CD14-positive monocyte (primary cell): ENCODE results near the gene DRP2. TPM values are rescaled to one million over a fixed set of nuclear protein-coding genes. Genes with fewer than 3 reads are reported as not detected.

Experiments used
- DNase-seq, 3 donors: peaks; one replicate each; pipeline ENCODE4 v3.0.0-alpha.2; 2011 to 2022
- H2AFZ ChIP-seq: 2 replicates; pipeline ENCODE4 v1.6.0; 2012; ENCODE audit warnings: mild to moderate bottlenecking, low read depth, low read length, inconsistent platforms; ENCODE audit not compliant: insufficient read depth, poor library complexity, severe bottlenecking
- H3K27ac ChIP-seq, 2 donors: 1 replicate in 1 of 2; 2 replicates in 1 of 2; pipeline ENCODE4 v1.5.1; 2012 to 2013; ENCODE audit warnings: low read length in 2 of 2, control low read depth in 1 of 2, inconsistent platforms in 1 of 2, low read depth in 1 of 2, mild to moderate bottlenecking in 1 of 2
- H3K27me3 ChIP-seq, 2 donors: one replicate each; pipeline versions ENCODE4 v1.6.0 to v1.6.1; 2011 to 2013; ENCODE audit warnings: low read length in 2 of 2; ENCODE audit not compliant: control insufficient read depth in 2 of 2, insufficient read depth in 2 of 2
- H3K36me3 ChIP-seq, 2 donors: replicated peaks in 1 of 2; 1 replicate in 1 of 2; 2 replicates in 1 of 2; pipeline versions ENCODE4 v1.5.1 to v1.6.1; 2012 to 2013; ENCODE audit warnings: low read length in 2 of 2, control low read depth in 1 of 2, inconsistent platforms in 1 of 2, mild to moderate bottlenecking in 1 of 2; ENCODE audit not compliant: insufficient read depth in 2 of 2, control insufficient read depth in 1 of 2
- H3K4me1 ChIP-seq, 2 donors: 1 replicate in 1 of 2; 2 replicates in 1 of 2; pipeline versions ENCODE4 v1.5.1 to v1.6.1; 2012 to 2013; ENCODE audit warnings: low read length in 2 of 2, control low read depth in 1 of 2, inconsistent platforms in 1 of 2, mild to moderate bottlenecking in 1 of 2, moderate library complexity in 1 of 2; ENCODE audit not compliant: insufficient read depth in 2 of 2, control insufficient read depth in 1 of 2
- H3K4me2 ChIP-seq: replicated peaks from 2 replicates; pipeline ENCODE3; 2012; ENCODE audit warnings: low read length, moderate library complexity, mild to moderate bottlenecking; ENCODE audit not compliant: poor library complexity, severe bottlenecking; ENCODE audit errors: extremely low read depth
- H3K4me3 ChIP-seq, 3 experiments: fragments of 200-600 bp in 1 of 3; sonication (generic) in 1 of 3; replicated peaks in 1 of 3; 1 replicate in 2 of 3; 2 replicates in 1 of 3; pipeline ENCODE4 v1.5.1; 2011 to 2013; ENCODE audit warnings: low read length in 3 of 3, mild to moderate bottlenecking in 3 of 3, control low read depth in 2 of 3, low read depth in 2 of 3, inconsistent platforms in 1 of 3, moderate library complexity in 1 of 3
- H3K79me2 ChIP-seq: 2 replicates; pipeline ENCODE4 v1.6.0; 2012; ENCODE audit warnings: mild to moderate bottlenecking, control low read depth, inconsistent platforms, low read length, moderate library complexity; ENCODE audit not compliant: insufficient read depth
- H3K9ac ChIP-seq: 2 replicates; pipeline ENCODE4 v1.6.0; 2017; ENCODE audit warnings: low read length, mild to moderate bottlenecking; ENCODE audit not compliant: insufficient read depth, poor library complexity, severe bottlenecking
- H3K9me3 ChIP-seq, 2 donors: replicated peaks in 1 of 2; 1 replicate in 1 of 2; 2 replicates in 1 of 2; pipeline versions ENCODE4 v1.5.1 to v1.6.1; 2012 to 2013; ENCODE audit warnings: low read length in 2 of 2, control low read depth in 1 of 2; ENCODE audit not compliant: control insufficient read depth in 1 of 2, insufficient read depth in 1 of 2
- H4K20me1 ChIP-seq: 2 replicates; pipeline ENCODE4 v1.6.0; 2012; ENCODE audit warnings: mild to moderate bottlenecking, low read length, control low read depth, moderate library complexity; ENCODE audit not compliant: insufficient read depth
- H3K27ac Mint-ChIP-seq, 7 donors: one replicate each; pipeline ENCODE4 v1.8.0; 2020; ENCODE audit warnings: mild to moderate bottlenecking in 7 of 7, mixed read lengths in 7 of 7, moderate library complexity in 6 of 7, inconsistent platforms in 2 of 7
- H3K27me3 Mint-ChIP-seq, 3 donors: one replicate each; pipeline ENCODE4 v1.8.0; 2021 to 2022; ENCODE audit warnings: low read depth in 3 of 3, mild to moderate bottlenecking in 3 of 3, mixed read lengths in 3 of 3, moderate library complexity in 3 of 3, inconsistent platforms in 1 of 3
- H3K36me3 Mint-ChIP-seq, 2 donors: one replicate each; pipeline ENCODE4 v1.8.0; 2020; ENCODE audit warnings: mixed read lengths in 2 of 2, inconsistent platforms in 1 of 2, mild to moderate bottlenecking in 1 of 2
- H3K4me1 Mint-ChIP-seq: one replicate; pipeline ENCODE4 v1.8.0; 2020; ENCODE audit warnings: mild to moderate bottlenecking, mixed read lengths
- H3K4me3 Mint-ChIP-seq, 2 donors: one replicate each; pipeline ENCODE4 v1.8.0; 2020; ENCODE audit warnings: mild to moderate bottlenecking in 2 of 2, mixed read lengths in 2 of 2, moderate library complexity in 1 of 2
- H3K9me3 Mint-ChIP-seq, 7 donors: one replicate each; pipeline ENCODE4 v1.8.0; 2020 to 2022; ENCODE audit warnings: mixed read lengths in 7 of 7, mild to moderate bottlenecking in 6 of 7, moderate library complexity in 6 of 7, inconsistent platforms in 2 of 7
- WGBS: methylation state at CpG from one replicate; pipeline ENCODE4 v1.1.5; 2013; ENCODE audit warnings: missing lambda C conversion rate; ENCODE audit not compliant: insufficient coverage; 5-methylcytosine and 5-hydroxymethylcytosine counted together
- intact Hi-C, 2 donors: fragments of 100-400 bp; cut with micrococcal nuclease; formaldehyde crosslinking; loops; one replicate each; pipeline versions ENCODE4 v1.15.0 to v1.15.1; 2023
- polyA plus RNA-seq, 3 donors: library from polyadenylated mRNA; depleted of rRNA in 1 of 3; unstranded in 2 of 3; stranded (reverse) in 1 of 3; fragments of 300-500 nt in 2 of 3; fragments of >200 nt in 1 of 3; fragmentation: Illumina TruSeq in 2 of 3; gene quantifications; 1 replicate in 2 of 3; 2 replicates in 1 of 3; pipeline ENCODE4 v1.2.3, GENCODE V29; 2012 to 2021
- TF ChIP-seq, protein P1 (sequence below): fragments of 200-600 bp; IDR thresholded peaks from one replicate; pipeline ENCODE4 v1.8.0; 2022; ENCODE audit warnings: antibody characterized with exemption, mild to moderate bottlenecking

Gene DRP2
- polyA plus RNA-seq, 3 donors: not detected

GRCh38 chrX:101257448-101258258 is 38.1 kb downstream of the DRP2 start:
- intact Hi-C loops: no loop called here
- Histone ChIP-seq H3K4me1 (no peaks in the 10 kb centered on the region), H3K9me3 (no peaks in the 10 kb centered on the region), H3K79me2 (no peaks in the 10 kb centered on the region), H4K20me1 (no peaks in the 10 kb centered on the region), H3K9ac (no peak overlapping the region), H2AFZ (no peak overlapping the region), H3K4me3 (no peak overlapping the region), H3K27ac (no peak overlapping the region), H3K4me2 (no peak overlapping the region), H3K36me3 (no peaks in the 10 kb centered on the region), H3K27me3 (no peaks in the 10 kb centered on the region)
- DNase-seq: no peak
- no peaks in the 10 kb centered on the region for H3K36me3 Mint-ChIP-seq
- no peaks in the 10 kb centered on the region for H3K9me3 Mint-ChIP-seq
- WGBS: no CpG with 5 or more reads among the region's 4 CpGs
- peak overlapping the region in 1 of 7 donors; percentile 5 for H3K27ac Mint-ChIP-seq
- TF ChIP-seq, protein P1, sequence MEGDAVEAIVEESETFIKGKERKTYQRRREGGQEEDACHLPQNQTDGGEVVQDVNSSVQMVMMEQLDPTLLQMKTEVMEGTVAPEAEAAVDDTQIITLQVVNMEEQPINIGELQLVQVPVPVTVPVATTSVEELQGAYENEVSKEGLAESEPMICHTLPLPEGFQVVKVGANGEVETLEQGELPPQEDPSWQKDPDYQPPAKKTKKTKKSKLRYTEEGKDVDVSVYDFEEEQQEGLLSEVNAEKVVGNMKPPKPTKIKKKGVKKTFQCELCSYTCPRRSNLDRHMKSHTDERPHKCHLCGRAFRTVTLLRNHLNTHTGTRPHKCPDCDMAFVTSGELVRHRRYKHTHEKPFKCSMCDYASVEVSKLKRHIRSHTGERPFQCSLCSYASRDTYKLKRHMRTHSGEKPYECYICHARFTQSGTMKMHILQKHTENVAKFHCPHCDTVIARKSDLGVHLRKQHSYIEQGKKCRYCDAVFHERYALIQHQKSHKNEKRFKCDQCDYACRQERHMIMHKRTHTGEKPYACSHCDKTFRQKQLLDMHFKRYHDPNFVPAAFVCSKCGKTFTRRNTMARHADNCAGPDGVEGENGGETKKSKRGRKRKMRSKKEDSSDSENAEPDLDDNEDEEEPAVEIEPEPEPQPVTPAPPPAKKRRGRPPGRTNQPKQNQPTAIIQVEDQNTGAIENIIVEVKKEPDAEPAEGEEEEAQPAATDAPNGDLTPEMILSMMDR: no peak
- no peaks in the 10 kb centered on the region for H3K4me1 Mint-ChIP-seq
- peaks cover 0 to 12% (median 0%) of the 10 kb centered on the region in 3 donors for H3K27me3 Mint-ChIP-seq
- no peak overlapping the region for H3K4me3 Mint-ChIP-seq

DNA sequence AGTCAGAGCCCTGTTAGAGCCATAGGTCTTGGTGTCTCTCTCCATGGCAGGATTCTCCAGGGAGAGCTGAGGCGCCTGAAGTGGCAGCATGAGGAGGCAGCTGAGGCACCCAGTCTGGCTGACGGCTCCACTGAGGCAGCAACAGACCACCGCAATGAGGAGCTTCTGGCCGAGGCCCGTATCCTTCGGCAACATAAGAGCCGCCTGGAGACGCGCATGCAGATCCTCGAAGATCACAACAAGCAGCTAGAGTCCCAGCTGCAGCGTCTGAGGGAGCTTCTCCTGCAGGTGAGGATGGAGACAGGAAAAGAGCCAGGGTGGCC is 38.6 kb downstream of the DRP2 start:
- no peaks in the 10 kb centered on the region for H3K4me1 Mint-ChIP-seq
- Histone ChIP-seq H3K4me3 (no peak overlapping the region), H3K27me3 (no peaks in the 10 kb centered on the region), H3K9me3 (no peaks in the 10 kb centered on the region), H3K4me1 (no peaks in the 10 kb centered on the region), H3K36me3 (no peaks in the 10 kb centered on the region), H2AFZ (no peak overlapping the region), H3K4me2 (no peak overlapping the region), H3K79me2 (no peaks in the 10 kb centered on the region), H3K9ac (no peak overlapping the region), H3K27ac (no peak overlapping the region), H4K20me1 (no peaks in the 10 kb centered on the region)
- H3K27ac Mint-ChIP-seq: no peak overlapping the region
- DNase-seq: no peak
- no peak overlapping the region for H3K4me3 Mint-ChIP-seq
- H3K9me3 Mint-ChIP-seq: no peaks in the 10 kb centered on the region
- 96% methylated on average over 11 of the region's 11 CpGs for WGBS
- no peaks in the 10 kb centered on the region for H3K36me3 Mint-ChIP-seq
- intact Hi-C loops: no loop called here
- peaks cover 0 to 10% (median 0%) of the 10 kb centered on the region in 3 donors for H3K27me3 Mint-ChIP-seq
- TF ChIP-seq, protein P1: no peak
